HG02870 (cell line): ENCODE results near the gene PACRG.

ENCODE experiments used
- ATAC-seq: cut with Tn5 transposase; IDR thresholded peaks from one replicate; pipeline ENCODE4 v1.9.1; 2021; ENCODE audit warnings: mild to moderate bottlenecking, moderate library complexity; ENCODE audit not compliant: unreplicated experiment

PACRG gene

DNA sequence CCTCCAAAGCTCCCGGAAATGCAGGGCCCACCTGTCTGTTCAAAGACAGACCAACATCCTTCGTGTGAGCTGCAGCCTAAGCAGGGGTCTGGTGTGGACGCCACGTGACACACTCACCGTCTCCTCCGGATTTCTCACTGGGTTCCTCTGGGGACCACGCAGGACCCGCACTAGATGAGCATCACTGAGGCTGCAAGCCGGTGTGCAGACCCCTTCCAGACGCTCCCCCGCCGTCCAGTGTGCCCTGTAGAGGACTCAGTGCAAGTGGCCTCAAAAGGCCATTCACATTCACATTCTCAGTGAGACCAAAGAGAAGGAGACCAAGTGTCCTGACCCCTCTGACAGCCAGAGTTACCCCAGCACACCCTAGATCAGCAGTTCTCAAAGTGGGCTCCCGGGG lies 595.5 kb downstream of the PACRG start:
- no peak for ATAC-seq

DNA sequence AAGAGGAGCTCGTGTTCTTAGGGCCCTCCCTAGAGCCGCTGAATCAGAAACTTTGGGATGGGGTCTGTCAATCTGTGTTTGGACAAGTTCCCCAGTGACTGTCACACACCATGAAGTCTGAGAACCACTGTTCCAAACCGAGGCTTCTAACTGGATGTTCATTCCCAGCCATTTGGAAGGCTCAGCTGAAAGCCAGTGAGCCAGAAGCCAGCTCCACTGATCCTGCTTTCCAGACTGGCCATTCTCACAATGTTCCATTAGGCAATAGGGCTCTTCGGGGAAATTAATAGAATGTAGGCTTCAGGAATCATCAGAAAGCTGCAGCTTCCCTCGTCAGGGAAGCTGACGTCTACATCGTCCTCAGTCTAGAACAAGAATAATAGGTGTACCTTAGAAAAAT lies 595.9 kb downstream of the PACRG start:
- ATAC-seq = no peak

DNA sequence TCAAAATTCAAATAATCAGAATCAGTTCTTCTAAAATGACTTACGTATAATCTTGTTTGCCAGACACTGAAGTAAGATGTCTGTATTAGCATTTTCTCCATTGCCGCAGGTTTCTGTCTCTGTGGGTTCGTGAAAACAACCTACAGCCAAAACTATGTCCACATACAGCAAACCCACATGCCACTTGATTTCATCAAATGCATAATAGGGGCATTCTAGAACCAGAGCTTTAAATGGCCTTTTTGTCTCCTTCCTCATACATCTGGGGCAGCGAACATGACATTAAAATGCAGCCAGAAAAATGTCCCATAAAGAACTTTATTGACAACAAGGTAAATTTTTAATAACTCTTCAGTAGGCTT lies 596.5 kb downstream of the PACRG start:
- no peak for ATAC-seq

DNA sequence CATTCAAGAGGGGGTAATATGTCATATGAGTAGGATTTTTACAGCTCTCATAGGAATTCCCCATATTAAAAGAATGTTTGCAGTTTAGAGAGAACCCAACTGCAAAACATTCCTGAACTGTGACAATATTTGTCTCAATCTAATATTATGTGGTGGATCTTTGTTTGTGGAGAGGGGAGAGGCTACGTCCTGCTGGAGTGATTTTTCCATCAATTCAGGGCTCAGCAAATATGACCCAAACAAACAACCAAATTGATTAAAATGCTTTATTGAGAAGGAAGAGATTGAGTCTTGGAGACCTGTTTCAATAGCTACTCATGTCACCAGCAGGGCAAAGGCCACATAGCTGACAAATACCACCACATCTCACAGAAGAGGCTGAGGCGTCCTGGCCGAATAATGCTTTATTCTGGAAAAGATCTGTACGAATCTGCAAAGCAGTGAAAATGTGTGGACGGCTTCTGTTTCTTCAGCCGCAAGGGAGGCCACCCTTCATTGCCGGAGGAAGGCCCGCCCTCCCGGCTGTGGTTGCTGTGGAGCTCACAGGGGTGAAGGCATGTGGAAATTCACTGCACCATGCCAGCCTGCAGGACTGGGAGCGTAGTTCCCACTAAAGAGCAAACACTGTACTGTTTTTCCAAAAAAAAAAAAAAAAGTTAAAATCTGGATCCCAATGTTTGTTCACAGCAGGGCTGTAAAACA lies 597.1 kb downstream of the PACRG start:
- no peak for ATAC-seq

DNA sequence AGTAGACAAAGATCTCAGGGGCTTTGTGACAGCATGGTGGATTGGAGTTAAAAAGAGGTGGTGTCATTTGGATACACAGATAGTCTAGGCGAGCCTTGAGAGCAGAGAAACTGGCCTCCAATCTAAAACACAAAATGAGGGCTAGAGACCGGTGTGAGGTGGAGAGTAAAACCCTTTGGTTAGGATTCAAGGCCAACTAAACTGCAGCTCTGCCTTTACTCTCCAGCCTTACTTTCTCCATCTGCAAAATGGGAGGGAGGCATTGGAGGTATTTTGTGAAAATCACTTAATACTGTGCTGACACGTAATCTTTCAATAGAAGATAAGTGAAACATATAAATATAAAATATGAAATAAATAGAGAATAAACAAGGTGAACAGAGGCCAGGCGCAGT lies 597.6 kb downstream of the PACRG start:
- no peak for ATAC-seq

DNA sequence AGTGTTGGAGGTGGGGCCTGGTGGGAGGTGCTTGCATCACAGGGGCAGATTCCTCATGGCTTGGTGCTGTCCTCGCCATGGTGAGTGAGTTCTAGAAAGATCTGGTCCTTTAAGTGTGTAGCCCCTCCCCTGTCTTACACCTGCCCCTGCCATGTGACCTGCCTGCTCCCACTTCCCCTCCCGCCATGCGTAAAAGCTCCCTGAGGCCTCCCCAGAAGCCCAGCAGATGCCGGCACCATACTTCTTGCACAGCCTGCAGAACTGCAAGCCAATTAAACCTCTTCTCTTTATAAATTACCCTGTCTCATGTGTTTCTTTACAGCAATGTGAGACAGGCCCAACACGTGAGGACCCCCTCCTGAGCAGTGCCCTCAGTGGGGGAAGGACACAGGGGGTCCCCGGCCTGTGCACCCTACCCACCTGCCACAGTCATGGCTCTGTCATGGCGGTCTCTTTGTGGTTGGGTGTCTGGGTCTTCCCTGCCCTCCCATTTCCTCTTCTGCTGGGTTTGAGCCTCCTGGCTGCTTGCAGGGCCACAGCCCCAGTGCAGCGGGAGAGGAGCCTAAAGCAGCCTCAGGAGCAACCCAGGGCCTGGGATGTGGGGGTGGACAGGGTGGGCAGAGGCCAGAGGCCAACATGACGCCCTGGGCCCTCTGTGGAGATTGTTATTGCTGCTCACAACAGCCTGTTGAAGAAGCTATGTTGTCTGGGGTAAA lies 599.5 kb downstream of the PACRG start:
- ATAC-seq = no peak

DNA sequence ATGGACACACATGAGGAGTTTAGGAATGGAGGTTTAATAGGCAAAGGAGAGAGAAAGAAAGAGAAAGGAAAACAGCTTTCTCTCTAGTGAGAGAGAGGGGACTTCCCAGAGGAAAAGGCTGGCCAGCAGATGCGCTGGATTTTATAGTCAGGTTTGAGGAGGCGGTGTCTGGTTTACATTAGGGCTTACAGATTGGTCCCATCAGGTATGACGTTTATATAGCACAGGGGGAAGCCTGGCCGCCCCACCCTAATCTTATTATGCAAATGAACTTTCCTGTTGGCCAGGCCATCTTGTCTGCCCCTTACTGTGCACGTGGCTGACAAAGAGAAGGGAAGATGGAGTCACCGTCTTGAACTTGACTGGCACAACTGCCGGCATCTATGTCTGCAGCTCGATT lies 600.1 kb downstream of the PACRG start:
- no peak for ATAC-seq

DNA sequence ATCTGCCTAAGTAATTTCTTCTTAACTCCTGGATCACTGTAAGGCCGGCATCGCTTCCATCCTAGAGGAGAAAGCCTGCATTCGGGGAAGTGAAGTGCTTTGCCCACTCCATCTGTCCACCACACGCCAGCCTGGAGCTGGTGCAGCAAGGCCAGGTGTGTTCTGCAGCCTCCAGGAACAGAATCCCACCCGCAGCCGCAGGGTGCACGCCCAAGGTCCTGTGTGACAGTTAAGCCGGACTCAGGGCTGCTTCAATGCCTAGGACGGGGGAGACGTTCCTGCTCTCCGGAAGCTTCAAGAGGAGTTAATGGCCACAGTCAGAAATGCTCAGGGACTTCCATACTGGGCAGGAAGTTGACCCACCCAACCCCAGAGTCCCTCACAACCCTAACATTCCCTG lies 600.6 kb downstream of the PACRG start:
- no peak for ATAC-seq

DNA sequence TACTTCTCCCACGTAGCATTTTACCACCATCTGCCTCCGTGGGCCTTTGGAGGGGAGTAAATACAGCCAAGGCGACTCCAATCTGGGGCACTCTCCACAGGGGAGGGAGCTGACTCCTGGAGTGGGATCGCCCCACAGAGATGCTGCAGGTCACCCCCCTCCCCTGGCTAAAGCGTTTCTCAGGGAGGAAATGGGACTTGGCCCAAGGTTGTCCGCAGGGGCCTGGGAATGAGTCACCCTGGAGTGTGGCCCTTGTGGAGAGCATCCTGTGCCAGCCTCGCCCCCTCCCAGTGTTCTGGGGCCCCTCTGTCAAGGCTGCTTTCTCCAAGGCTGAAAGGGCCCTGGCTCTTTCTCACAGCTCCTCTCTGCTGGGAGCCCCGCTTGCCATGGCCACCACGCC lies 602.2 kb downstream of the PACRG start:
- no peak for ATAC-seq

DNA sequence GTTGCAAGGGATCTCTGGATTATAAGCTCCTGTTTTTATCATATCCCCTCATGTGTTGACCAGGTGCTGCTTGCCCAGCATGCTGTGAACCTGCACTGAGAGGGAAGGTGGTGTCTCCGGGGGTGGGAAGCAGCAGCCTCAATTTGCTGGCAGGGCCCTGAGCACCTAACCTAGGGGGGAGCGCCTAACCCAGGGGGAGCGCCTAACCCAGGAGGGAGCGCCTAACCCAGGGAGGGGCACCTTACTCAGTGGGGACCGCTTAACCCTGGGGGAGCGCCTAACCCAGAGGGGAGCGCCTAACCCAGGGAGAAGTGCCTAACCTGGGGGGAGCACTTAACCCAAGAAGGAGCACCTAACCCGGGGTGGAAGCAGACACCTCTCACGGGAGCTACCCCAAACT lies 603.5 kb downstream of the PACRG start:
- ATAC-seq = no peak

DNA sequence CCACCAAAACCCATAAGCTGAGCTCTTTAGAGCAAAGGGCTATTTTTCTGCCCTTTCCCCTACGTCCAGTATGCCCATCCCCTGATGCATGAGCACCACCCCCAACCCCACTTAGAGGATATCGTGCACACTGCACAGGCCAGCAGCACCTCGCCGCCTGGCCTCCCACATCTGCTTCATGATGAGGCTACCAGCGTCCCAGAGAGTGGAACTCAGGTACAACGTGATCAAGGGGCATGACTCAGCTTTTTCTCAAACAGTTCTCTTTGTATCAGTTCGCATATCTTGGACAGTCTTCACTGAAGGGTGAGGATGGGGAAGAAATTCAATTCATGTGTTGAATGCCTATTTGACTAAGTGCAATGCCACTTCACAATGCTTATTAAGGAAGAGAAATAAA lies 604.8 kb downstream of the PACRG start:
- no peak for ATAC-seq

DNA sequence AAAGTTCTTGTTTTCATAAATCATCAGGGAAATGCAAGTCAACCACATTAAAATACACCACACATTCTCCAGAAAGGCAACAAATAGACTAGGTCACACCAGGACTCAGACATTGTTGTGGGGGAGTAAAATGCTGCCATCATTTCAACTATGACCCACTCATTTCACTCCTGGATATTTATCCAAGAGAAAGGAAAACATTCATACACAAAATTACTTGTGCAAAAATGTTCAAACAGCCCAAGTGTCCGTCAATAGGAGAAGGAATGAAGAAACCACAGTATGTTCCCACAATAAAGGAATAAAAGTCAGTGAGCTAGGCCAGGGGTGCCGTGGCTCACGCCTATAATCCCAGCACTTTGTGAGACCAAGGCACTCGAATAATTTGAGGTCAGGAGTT lies 605.3 kb downstream of the PACRG start:
- ATAC-seq = no peak

DNA sequence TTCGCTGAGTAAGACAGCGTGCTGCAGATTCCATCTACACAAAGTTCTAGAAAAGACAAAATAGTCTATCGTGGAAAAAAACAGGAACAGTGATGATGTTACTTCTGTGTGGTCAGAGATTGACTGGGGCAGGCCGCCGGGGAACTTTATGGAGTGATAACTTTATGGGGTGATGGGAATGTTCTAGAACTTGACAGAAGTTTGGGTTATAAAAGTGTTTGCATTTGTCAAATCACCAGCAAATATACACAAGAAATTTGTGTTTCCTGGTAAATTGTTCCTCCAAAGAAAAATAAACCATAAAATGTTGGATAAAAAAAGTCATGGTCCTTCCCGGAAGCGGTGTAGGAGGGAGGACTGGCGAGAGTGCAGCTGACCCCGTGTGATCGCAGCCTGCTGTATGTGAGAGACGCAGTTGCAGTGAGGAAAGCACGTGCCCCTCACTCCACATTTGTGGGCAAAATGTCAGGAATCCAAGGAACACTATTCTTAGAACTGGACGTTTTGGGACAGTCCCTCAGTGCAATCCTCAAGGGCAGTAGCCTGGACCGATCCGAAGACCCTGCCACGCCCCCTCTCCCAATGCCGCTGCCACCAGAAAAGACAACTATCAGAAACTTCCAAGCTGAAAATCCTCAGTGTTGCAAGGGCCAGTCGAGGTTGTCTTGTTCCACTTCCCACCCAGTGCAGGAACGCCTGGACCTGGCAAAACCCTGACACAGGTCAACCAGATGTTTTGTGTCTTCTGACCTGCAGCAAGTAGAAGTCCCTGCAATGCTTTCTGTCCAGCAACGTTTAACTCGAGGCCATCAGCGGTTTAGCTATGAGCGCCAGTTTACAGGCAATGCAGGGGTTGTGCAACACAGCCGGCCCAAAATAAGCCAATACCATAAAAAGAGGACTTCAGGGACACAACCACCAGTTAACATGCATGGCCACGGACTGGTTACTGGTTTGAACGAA lies 606.2 kb downstream of the PACRG start:
- no peak for ATAC-seq

DNA sequence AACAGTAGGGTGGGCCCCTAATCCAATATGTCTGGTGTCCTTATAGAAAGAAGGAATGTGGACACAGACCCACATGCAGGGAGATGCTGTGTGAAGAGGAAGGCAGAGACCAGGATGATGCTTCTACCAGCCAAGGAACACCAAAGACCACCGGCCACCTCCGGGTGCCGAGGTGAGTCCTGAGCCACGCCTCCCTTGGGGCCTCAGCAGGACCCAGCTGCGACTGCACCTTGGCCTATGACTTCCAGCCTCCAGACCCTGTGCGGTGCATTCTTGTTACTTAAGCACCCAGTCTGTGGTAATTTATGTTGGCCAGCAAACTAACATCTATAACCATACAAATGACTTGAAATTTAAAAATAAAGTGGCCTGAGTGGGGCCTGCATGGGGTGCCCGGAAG lies 607.3 kb downstream of the PACRG start:
- ATAC-seq = no peak

DNA sequence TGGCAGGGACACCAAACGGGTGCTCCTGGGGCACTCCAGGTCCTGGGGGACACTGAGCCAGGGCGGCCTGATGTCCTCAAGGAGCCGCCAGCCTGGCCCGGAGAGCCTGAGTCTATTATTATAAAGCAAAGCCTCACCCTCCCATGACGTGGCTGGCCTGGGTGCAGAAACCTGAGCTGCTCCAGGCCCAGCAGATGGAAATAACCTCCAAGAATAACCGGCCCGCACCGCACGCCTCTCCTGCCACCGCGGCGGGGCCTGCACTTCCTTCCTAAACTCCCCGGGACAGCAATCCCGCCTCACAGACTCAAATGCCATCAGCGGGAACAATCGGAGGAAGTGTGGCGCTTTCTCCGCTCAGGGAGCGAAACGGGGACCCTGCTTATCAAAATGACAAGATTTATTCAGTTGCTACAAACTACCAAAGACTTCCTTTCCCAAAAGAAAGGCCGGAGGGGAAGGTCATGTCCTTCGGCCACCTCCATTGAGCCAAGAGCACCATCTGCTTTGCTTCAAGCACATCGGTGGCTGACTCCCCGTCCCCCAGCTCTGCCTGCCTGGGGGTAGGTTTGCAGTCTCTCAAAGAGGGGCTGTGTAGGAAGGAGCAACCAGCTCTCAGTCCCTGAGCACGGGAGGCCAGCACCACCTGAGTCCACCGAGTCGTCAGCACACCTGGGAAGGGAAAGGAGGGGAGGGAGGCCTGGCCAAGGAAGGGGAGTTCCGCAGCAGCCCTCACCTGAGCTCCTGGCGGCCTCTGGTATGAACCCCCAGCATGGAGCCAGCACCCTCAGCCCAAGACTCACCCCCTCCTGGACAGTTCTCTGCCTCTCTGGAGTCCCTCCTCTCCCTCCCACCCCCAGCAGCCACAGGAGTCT lies 608.1 kb downstream of the PACRG start:
- ATAC-seq = no peak

DNA sequence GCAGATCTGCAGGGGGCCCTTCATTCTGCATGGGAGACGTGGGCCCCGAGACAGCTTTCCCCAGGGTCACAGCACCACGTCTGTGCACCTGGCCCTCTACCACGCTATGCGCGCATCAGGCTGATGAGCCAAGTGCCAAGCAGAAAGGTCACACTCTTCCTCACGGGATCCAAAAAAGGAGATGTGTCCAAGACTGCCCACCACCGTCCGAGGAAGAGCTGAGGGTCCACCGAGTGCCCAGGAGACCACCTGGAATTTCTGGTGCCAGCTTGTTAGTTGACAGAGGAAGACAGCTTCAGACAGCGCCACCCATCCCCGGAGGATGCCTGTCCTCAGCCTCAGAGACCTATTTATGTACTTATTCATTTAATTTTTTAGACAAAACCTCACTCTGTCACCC lies 609.2 kb downstream of the PACRG start:
- no peak for ATAC-seq

DNA sequence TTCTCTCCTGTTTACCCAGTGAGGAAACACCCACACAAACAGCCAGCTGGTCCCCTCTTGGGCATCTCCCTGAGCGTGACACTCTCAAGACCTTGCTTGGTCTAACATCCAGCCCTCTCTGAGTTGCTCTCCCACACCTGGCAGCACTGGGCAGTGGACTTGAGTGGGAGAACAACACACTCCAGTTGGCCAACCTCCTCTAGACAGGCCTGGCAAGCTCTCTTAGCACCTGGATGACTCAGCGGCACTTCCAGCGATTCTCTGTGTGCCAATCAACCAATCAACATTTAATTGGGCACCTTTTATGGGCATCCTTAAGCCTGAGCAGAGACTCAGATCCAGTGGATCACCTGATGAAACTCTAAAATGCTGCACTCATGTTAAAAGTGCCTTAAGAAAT lies 610.2 kb downstream of the PACRG start:
- no peak for ATAC-seq

DNA sequence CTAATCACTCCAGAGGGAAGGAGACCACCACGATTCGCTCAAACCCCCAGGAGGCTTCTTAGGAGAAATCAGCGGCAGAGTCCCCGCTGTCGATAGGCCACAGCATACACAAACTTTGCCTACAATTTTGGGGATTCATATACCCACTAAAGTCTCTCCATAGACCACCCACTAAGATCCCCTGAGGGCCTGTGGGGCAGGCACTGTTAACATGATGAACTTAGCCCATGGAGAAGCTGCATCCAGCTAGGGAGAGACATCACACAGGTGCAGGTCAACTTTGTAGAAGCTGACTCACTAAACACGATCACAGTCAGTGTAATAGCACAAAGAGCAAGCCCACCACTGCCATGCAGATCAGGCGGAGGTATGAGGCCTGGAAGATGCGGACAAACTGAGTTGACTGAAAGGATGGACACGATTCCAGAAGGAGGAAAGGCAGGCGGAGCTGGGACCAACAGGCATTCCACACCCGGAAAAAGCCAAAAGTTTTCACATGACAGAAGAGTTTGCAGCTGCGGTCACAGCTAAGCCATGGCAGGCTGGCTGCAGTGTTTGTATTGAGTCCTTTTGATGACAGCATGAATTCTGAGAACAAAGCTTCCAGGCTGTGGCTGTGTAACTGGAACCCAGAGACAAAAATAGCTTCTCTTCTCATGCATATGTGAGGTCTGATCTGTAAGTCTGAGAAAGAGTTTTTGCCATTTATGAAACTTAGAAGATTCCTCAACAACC lies 611.1 kb downstream of the PACRG start:
- ATAC-seq = no peak

DNA sequence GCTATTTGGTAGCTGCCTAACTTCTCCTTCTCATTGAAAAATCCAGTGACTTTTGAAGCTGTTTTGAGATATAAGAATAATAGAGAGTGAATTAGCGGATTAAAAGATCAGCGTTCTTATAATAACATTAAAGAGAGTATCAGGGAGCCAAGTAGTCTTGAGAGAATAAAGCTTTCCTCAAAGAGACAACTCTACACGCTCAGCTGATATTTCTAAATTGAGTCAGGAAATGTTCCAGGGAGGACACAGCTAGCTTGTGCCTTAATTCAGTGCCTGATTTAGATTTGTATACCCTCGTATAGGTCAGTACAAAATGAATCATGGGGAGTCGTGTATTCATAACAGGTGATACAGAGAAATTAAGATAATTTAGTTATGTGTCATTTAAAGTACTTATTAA lies 611.7 kb downstream of the PACRG start:
- no peak for ATAC-seq

DNA sequence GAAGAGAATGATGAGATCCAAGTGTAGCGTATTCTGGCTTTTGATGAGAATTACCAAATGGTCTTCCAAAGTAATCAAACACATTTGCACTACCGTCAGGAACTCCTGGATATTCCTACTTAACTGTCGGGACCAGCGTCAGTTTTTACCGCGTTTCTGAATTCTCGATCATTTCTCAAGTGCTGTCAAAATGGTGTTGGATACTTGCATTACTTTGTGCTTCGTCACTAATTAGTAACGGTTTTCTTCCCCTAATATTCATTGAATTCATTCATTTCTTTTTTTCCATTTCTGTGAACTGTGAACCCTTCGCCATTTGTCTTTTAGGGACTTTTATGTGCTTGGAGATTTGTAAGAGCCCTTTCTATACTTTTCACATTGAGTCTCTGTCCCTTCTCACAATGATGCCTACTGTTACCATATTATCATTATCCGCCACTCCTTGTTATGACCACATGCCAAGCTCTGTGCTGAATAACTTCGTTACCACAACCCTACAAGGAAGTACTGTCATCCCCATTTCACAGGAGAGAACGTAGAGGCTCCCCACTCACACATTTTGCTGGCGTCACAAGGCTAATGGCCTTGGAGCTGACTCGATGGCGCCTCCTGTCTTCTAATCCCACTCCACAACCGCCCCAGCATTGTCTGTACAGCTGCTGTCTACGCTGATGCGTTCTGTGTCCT lies 612.6 kb downstream of the PACRG start:
- no peak for ATAC-seq
